Frontal cortex (tissue), 4 donors: ENCODE results near the gene UBASH3B. TPM values are rescaled to one million over a fixed set of nuclear protein-coding genes. Genes with fewer than 3 reads are reported as not detected.

Source experiments
- DNase-seq, 2 donors: peaks; one replicate each; pipeline ENCODE4 v3.0.0; 2012; ENCODE audit warnings: low spot score in 2 of 2
- FAIRE-seq: peaks from 2 replicates; lab custom pipeline; 2012; peaks lifted over from hg19 to GRCh38; lab: Jason Lieb, UNC
- total RNA-seq: library from RNA; depleted of rRNA; stranded (reverse); fragments of >200 nt; gene quantifications from one replicate; pipeline ENCODE4 v1.2.3, GENCODE V29; 2014
- donor health status: control.
- donor health status: control.
- donor health status: control.

Gene UBASH3B
- total RNA-seq, 1 donor from 2014 or later, result 24.1 TPM

DNA sequence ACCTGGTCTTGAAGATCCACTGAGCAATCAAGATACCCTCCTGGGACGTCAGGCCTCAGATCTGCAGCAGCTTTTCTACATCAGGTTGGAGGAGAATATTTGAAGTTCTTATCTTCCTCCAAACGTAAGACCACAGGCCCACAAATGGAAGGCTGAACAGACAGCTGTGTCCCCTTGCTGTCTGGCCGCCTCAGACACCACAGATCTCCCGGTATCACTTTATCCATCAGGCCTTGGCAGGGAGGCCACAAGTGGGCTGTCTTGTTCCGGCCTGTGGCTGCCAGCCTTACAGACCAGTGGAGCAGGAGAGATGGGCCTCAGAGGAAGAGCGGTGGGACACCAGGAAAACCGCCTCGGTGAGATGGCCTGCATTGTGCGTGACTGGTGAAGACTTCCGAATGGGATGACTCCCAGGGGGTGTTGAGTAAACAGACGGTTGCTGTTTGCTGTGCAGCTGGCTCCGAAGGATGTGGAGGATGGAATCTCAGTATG, 15.9 kb downstream of the UBASH3B start:
- FAIRE-seq (no peak), DNase-seq (no peak)

DNA sequence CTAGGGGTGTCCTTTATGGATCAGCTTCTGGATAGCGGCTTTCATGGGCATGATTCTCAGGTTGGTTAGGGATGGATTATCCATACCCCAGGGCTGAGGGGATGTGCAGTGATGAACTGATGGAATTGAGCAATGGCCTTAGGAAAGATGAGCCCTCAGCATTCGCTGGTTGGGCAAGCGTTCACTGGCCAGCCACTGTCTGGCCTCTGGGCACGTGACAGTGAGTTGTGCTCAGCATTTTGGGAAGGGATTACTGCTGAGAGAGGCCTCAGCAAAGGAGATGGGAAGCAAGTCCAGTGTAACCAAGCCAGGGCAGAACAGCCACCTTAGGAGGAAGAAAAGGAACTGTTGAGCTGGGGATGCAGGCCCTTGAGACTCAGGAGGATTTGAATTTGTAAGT, 17.4 kb downstream of the UBASH3B start:
- no peak for FAIRE-seq
- DNase-seq, result no peak

DNA sequence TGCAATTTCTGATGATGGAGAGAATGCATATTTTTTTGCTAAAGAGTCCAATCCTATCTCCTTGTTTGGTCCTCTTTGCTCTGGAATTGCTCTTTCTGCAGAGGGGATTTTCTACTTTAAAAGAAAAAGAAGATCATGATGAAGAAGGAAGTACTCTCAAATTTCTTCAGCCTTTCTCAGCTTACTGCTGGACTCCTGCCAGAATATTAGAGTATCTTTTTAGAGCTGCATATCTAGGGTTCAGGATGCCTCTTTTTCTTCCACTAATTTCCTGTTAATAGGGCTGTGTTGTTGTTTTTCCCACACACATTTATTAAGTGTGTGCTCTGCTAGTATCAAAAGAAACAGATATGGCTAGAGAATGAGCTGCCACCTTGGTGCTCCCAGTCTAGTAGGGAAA, 18.2 kb downstream of the UBASH3B start:
- no peak for DNase-seq
- FAIRE-seq, result no peak

DNA sequence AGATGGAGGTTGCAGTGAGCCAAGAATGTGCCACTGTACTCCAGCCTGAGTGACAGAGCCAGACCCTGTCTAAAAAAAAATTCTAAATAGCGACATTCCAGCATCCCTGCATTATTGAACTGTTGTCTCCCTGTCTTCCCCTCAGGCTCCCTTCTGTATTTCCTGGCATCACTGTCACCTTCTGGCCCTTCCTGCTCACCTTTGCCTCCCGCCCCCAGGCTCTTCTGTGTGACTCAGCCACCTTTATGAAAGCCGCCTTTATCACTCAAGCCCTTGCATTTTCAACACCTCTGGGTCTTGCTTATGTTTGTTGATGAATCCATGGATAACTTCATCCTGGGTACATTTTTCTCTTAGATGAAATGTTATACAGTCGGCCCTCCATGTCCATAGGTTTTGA, 21.1 kb downstream of the UBASH3B start:
- DNase-seq, result no peak
- no peak for FAIRE-seq

DNA sequence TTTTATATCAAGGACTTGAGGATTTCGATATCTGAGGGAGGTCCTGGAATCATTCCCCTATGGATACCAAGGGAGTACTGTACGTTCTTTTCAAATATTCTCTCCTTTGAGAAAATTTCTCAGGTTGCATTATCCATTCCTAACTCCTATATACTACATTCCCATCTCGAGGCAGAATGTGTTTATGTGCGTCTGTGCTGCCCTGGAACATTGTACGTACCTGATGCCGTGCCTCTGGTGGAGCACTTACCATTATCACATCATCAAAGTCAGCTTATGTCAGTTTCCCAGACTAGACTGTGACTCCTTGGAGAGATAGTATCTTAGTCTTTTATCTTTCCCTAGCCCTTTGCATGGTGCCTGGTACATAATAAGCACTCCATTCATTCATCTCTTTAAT, 21.7 kb downstream of the UBASH3B start:
- no peak for FAIRE-seq
- no peak for DNase-seq

DNA sequence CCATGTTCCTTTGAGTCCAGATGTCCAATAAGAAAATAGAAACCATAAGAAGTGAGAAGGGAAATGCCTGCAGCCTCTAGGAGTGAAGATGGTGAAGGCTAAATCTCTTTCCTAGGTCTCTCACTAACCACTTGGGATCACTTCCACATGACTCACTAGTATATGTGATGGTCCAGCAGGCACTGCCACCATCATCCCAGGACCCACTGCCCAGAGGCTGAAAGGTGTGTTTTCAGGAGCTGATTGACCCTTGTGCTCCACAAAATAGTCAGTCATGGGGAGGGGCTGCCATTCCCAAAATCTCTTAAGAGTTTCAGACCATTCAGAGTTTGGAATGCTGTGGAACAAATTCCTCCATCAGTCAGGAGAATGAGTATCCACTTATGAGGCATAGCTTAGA, 22.9 kb downstream of the UBASH3B start:
- FAIRE-seq, result no peak
- no peak for DNase-seq

DNA sequence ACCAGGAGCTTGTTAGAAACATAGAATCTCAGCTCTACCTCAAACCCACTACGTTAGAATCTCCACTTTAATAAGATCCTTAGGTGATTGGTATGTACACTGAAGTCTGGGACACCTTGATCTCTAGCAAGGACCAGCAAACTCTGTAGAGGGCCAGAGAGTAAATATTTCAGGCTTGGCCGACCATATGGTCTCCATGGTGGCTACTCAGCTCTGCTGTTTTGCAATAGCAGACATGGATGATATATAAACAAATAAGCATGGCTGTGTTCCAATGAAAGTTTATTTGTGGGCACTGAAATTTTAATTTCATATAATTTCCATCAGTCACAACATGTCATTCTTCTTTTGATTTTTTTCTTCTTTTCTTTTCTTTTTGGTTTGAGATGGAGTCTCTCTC, 23.9 kb downstream of the UBASH3B start:
- DNase-seq (no peak), FAIRE-seq (no peak)

DNA sequence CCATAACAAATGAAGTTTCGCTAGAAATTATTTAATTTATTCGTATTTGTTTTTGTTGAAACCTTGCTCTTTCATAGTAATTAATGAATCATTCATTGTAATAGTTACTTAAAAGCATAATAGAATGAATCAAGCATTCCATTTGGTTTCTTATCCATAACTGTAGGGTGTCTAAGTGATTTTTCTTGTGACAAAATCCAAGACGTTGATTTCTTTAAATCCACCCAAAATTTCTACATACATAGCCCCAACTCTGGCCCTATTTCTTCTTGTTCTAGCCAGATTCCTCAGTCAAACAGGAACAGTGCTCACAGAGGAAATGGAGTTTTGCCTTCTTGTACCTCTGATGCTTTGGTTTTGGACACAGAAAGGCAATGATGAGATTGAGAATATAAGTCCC, 25.5 kb downstream of the UBASH3B start:
- no peak for FAIRE-seq
- no peak for DNase-seq

DNA sequence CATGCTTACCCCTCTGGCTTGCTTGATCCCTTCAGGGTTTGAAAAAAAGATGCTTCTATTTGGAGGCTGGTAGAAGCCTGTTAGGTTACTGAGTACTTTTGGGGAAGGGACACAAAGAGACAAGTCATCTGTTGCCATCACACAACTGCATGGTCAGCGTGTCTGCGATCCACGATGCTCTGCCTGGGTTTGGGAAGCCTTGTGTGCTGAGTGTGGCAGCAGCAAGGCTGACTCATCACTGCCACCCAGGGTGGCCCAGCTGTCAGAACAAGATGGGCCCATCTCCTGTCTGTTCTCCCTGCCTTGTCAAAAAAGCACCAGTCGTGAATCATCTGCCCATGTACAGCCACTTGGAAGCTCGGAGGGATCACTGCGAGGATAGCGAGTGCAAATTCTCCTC, 26.2 kb downstream of the UBASH3B start:
- no peak for DNase-seq
- FAIRE-seq, result no peak

DNA sequence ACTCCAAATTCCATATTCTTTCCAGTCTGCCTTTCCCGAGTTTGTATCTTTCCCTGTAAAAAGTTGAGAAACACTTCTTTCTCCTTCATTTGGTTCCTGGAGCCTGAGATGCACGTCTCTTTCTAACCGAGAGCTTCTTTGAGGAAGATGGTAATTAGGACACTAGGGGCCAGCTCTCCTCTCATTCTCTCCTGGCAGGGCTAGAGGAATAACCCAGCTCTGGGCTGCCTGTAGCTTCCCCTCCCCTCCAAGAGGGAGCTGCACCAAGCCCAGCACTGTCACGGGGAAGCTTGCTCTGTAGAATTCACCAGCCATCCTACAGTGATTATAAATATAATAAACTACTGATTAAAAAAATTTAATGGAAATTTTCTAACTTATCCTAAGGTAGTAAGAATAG, 26.9 kb downstream of the UBASH3B start:
- no peak for DNase-seq
- no peak for FAIRE-seq

DNA sequence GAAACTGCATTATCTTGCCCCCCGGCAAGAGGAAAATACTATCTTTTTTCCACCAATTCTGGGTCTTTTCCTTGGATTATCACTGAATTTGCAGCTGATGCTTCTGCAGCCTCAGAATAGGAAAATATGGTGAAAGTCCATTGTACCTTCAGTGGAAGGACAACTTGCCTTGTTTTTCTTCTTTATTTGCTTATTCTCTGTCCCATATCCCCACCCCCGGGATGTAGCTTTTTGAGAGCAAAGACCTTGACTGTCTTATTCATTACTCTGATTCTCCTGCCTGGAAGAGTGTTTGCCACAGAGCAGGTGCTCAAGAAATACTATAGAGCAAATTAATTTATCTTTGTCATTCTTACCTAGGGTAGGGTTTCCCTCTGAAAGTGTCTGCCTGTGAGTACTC, 29.5 kb downstream of the UBASH3B start:
- FAIRE-seq (no peak), DNase-seq (no peak)

DNA sequence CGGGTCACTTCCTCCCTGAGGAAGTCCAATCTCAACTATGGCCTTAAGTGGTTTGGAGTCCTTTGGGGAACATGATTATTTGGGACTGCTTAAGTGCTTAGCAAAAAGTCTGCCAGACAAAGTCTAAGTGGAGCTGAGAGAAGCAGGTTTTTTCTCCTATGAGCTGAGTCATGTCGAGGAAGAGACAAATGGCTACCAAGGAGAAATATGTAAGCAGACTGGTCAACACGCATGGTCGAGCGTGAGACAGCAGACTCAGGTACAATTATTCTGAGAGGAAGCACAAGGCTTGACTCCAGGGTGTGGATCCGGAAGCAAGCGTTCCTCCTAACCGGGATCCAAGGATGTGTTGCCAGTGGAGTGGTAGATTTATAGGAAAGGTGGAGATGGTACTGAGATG, 30.6 kb downstream of the UBASH3B start:
- DNase-seq, result no peak
- no peak for FAIRE-seq

DNA sequence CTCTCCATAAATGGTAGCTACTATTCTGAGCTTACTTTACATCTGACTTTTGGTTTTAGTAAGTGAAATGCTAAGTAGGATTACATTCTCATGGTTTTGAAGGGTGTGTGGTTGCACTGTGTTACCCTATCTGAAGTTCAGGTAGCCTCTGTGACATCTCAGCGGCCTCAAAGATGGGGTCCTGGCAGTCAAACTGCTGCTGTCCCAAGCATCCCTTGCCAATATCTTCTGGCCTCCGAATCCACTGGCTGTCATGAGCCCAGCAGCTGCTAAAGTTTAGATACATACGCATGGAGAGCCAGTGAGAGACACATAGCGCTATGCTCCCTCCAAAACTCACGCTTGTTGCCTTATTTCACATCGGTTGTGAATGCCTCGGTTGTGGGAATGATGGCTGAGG, 34.9 kb downstream of the UBASH3B start:
- no peak for FAIRE-seq
- DNase-seq, result no peak

DNA sequence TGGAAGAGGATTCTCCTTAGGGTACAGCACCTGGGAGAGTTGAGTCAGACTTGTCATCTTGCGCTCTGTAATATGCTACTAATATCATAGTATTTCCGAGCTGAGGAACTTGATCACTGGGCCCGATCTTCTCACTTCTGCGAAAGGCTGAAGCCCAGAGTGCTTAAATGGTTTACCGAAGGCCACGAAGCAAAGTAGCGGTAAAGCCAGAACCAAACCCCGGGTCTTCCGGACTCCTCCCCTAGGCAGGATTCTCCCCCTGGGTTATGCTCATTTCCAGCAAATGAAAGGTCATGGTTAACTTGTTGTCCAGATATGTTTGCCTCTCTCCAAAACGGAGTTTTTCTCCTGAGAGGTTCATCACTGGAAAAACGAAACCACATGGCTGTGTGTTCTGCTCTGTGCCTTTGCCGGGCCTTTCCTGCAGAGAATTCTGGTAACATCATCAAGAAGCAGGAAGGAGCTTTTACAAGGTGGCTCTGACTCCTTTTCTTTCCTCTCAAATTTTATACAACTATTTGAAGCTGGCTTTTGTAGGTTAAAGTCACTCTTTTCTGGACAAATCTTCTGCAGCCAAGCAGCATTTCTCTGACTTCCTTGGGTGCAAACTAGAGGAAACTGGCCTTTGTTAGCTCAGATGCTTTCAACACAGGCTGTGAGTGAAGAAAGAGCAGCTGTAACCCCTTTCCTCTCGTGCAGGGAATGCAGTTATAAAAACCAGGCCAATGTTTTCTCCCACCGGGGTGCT, 35.5 kb downstream of the UBASH3B start:
- FAIRE-seq, result no peak
- DNase-seq, result no peak

DNA sequence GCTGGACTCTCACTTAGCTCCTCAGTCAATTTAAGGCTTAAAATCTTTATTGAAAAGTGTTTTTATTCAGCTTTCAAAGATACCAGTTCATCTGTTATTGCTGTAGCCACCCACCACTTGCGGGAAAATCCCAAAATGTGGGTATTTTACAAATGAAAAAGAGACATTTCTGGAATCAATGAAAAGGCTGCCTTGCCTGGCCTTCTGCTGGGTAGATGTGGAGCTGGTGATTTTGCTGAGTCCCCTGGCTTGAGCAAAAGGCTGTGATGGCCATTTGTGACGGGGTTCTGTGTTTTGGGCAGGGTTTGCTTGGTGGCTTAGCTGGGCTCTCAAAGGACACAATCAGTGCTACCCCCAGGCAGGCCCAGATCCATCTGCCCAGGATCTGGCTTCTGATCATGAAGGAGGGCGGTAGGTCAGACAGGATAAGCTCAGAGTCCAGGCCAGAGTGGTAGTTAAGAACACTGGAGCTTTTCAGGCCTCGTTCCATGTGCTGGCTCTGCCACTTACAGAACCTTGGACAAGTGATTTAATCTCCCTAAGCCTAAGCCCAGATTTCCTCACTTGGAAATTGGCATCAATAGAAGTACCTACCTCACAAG, 36.1 kb downstream of the UBASH3B start:
- no peak for DNase-seq
- FAIRE-seq, result no peak

DNA sequence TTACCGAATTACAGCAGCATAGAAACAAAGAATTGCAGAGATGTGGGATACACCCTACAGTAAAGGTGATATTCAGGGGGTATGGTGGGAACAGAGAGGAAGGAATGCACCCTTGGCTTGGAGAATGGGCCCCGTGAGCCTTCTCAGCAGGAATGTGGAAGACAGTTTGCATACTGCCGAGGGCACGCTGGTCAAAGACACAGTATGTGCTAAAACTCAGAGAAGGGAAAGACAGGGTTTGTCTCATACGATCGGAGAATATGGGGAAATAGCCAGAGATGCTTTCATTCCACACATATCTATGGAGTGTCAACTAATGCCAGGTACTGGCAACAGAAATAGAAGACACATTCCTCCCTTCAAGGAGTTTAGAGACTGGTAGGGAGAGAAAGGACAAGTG, 36.9 kb downstream of the UBASH3B start:
- FAIRE-seq, result no peak

DNA sequence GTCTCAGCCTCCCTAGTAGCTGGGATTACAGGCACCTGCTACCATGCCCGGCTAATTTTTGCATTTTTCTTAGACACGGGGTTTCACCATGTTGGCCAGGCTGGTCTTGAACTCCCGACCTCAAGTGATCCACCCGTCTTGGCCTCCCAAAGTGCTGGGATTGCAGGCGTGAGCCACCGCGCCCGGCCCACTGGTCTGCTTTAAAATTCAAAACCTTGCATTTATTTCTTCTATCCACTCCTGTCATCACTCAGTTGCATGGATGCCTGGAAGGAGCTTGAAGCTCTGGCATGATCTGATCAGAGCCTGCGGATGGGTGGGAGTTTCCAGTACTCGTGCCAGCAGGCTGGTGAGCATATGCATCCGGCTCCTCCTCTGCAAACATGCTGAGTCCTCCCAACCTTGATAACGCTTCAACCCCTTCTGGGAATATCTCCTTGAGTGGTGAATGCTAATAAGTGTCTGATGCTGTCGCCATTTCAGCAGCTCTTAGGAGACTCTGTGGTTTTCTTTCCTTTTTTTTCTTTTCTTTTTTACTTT, 39.6 kb downstream of the UBASH3B start:
- no peak for DNase-seq
- FAIRE-seq, result no peak

More for the DNA sequence above, 36.9 kb downstream of the UBASH3B start:
- DNase-seq, result no peak

DNA sequence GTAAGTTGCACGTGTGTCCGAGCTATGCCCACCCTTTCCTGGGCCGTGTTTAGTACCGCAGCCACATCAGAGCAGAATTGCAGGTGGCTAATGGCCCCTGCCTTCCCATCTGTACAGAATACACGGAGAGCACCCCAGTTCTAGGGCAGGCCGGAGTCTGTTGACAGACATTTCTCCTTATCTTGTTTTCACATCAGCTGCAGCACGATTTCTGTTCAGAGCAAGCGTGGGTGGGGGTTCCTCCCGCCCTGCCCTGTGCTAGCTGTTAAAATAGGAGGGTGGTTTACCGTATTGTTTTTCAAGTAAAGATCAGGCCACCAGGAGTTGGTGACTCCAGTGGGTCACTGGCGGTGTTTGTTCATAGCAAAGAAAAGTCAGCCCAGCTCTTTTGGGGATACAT, 41.1 kb downstream of the UBASH3B start:
- no peak for FAIRE-seq
- DNase-seq, result no peak

DNA sequence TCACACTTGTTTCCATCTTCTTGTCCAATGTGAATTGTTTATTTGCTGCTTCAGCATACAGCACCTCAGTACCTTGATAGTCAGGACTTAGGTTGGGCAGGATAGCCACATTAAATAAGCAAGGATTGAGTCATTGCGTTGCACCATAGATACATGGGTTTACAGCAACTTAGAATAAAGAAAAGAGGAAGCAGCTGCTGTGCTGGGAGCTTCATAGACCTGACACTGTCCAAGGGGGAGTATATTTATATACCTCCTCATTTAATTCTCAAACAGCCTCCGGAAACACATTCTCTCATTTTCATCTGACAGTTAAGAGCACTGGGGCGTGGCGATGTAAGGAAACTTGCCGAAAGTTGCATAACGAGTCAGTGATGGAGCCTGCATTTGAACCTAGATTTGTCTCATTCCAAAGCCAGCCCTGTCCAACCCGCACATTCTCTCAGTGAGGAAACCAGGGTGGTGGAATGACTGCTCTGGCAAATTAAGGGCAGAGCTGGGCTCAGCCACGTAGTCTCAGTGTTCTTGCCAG, 42.2 kb downstream of the UBASH3B start:
- DNase-seq, result no peak

DNA sequence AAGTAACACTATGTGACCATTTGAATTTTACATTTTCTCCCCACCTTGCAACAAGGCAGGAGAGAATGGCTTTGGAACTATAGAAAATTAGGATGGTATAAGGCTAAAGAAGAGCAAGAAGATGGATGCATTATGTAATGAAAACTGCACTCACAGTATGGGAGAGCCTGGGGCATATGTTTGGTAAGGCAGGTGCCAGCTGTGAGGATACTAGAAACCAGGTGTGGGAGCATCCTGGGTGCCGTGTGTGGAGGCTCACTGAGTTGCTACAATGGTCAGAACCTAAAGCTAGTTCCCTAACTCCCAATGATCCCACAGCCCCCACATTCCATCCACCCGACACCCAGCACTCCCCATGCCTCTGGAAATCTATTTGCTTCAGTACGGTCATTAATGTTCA, 42.9 kb downstream of the UBASH3B start:
- DNase-seq (no peak), FAIRE-seq (no peak)

More for the DNA sequence above, 42.2 kb downstream of the UBASH3B start:
- FAIRE-seq, result no peak

DNA sequence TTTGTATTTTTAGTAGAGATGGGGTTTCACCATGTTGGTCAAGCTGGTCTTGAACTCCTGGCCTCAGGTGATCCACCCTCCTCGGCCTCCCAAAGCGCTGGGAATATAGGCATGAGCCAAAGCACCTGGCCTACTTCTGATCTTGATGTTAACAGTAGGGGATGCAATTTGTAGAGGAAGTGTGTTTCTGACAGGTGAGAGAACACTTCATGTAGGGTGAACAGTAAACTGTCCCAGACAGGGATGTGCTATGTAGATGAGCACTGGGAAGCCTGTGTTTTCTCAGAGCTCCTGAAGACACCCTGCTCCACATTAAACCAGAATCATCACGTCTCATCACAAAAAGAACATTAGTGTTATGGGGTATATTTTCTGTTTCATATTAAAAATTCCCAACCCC, 45.1 kb downstream of the UBASH3B start:
- no peak for FAIRE-seq

More for the DNA sequence above, 45.1 kb downstream of the UBASH3B start:
- no peak for DNase-seq
